HEK293 (cell line): ENCODE data around the gene MAGI2.

ENCODE experiments used
- CTCF ChIA-PET: fragments of 350-600 bp; formaldehyde crosslinking; extraction: SDS; loops from one replicate; lab custom pipeline; 2021; ENCODE audit warnings: antibody characterized with exemption; lab: Yijun Ruan, JAX
- POLR2A ChIA-PET: fragments of 300-600 bp; formaldehyde crosslinking; extraction: SDS; loops from one replicate; lab custom pipeline; 2020; ENCODE audit warnings: antibody characterized with exemption, inconsistent platforms; lab: Yijun Ruan, JAX
- H3K27ac ChIP-seq: fragments of 200-500 bp; sonication (Bioruptor generic); 2 replicates; pipeline ENCODE4 v1.5.1; 2014; ENCODE audit warnings: low read depth, low read length, control low read depth, inconsistent platforms; ENCODE audit errors: extremely low read depth
- H3K36me3 ChIP-seq, 2 experiments: fragments of 200-500 bp in 1 of 2; sonication (Bioruptor generic) in 1 of 2; 1 replicate in 1 of 2; 2 replicates in 1 of 2; pipeline ENCODE4 v1.5.1; 2014 to 2017; ENCODE audit warnings: inconsistent platforms in 2 of 2, low read length in 2 of 2; ENCODE audit not compliant: control insufficient read depth in 2 of 2, insufficient read depth in 1 of 2
- H3K4me1 ChIP-seq: fragments of 200-500 bp; sonication (Bioruptor generic); 2 replicates; pipeline ENCODE4 v1.5.1; 2014; ENCODE audit warnings: mild to moderate bottlenecking, low read length, inconsistent platforms; ENCODE audit not compliant: control insufficient read depth, insufficient read depth
- H3K4me3 ChIP-seq: 2 replicates; pipeline ENCODE4 v1.5.1; 2011; ENCODE audit warnings: low read depth, mild to moderate bottlenecking, control low read depth, low read length, moderate library complexity
- H3K9me3 ChIP-seq: fragments of 200-500 bp; sonication (Bioruptor generic); 2 replicates; pipeline ENCODE4 v1.5.1; 2014; ENCODE audit warnings: low read depth, low read length, inconsistent platforms; ENCODE audit not compliant: control insufficient read depth, insufficient read depth
- ZBTB17 ChIP-seq: fragments of 450-650 bp; formaldehyde crosslinking; IDR thresholded peaks from 2 replicates; pipeline ENCODE4 v1.5.1; 2016; ENCODE audit warnings: missing biosample characterization, missing genetic modification characterization
- ZFP3 ChIP-seq: fragments of 450-650 bp; formaldehyde crosslinking; IDR thresholded peaks from 2 replicates; pipeline ENCODE4 v1.5.1; 2016; ENCODE audit warnings: low read depth, missing biosample characterization, missing genetic modification characterization
- ZFP69B ChIP-seq: fragments of 450-650 bp; formaldehyde crosslinking; IDR thresholded peaks from 2 replicates; pipeline ENCODE4 v1.5.1; 2016; ENCODE audit warnings: missing biosample characterization, missing genetic modification characterization
- ZNF221 ChIP-seq: fragments of 450-650 bp; formaldehyde crosslinking; IDR thresholded peaks from 2 replicates; pipeline ENCODE4 v1.5.1; 2017; ENCODE audit warnings: missing biosample characterization, missing genetic modification characterization, borderline replicate concordance
- ZNF311 ChIP-seq: fragments of 450-650 bp; formaldehyde crosslinking; IDR thresholded peaks from 2 replicates; pipeline ENCODE4 v1.5.1; 2017; ENCODE audit warnings: missing biosample characterization, missing genetic modification characterization, borderline replicate concordance
- ZNF366 ChIP-seq: fragments of 450-650 bp; formaldehyde crosslinking; conservative IDR thresholded peaks from 2 replicates; pipeline ENCODE4 v1.5.1; 2016; ENCODE audit warnings: missing biosample characterization, missing genetic modification characterization
- ZNF391 ChIP-seq: fragments of 450-650 bp; formaldehyde crosslinking; IDR thresholded peaks from 2 replicates; pipeline ENCODE4 v1.5.1; 2016; ENCODE audit warnings: low read depth, missing biosample characterization, missing genetic modification characterization, borderline replicate concordance
- ZNF423 ChIP-seq: fragments of 450-650 bp; formaldehyde crosslinking; IDR thresholded peaks from 2 replicates; pipeline ENCODE4 v1.5.1; 2016; ENCODE audit warnings: missing biosample characterization, missing genetic modification characterization
- ZNF48 ChIP-seq: fragments of 450-650 bp; formaldehyde crosslinking; IDR thresholded peaks from 2 replicates; pipeline ENCODE4 v1.5.1; 2016; ENCODE audit warnings: missing biosample characterization, missing genetic modification characterization
- ZNF501 ChIP-seq: fragments of 450-650 bp; formaldehyde crosslinking; IDR thresholded peaks from 2 replicates; pipeline ENCODE4 v1.5.1; 2016; ENCODE audit warnings: missing biosample characterization, missing genetic modification characterization
- ZNF677 ChIP-seq: fragments of 450-650 bp; IDR thresholded peaks from 2 replicates; pipeline ENCODE4 v1.5.0; 2018; ENCODE audit warnings: missing biosample characterization, mild to moderate bottlenecking, missing genetic modification characterization, moderate library complexity
- ZNF707 ChIP-seq: fragments of 450-650 bp; formaldehyde crosslinking; IDR thresholded peaks from 2 replicates; pipeline ENCODE4 v1.5.1; 2016; ENCODE audit warnings: missing biosample characterization, missing genetic modification characterization
- TF ChIP-seq, protein P1 (sequence below): fragments of 450-650 bp; formaldehyde crosslinking; IDR thresholded peaks from 2 replicates; pipeline ENCODE4 v1.5.1; 2016; ENCODE audit warnings: missing biosample characterization, missing genetic modification characterization
- TF ChIP-seq, protein P2 (sequence below): IDR thresholded peaks from 2 replicates; pipeline ENCODE4 v1.6.1; 2011; ENCODE audit warnings: mild to moderate bottlenecking, low read depth, low read length, borderline replicate concordance
- TF ChIP-seq, protein P3 (sequence below): fragments of 450-650 bp; formaldehyde crosslinking; IDR thresholded peaks from 2 replicates; pipeline ENCODE4 v1.5.1; 2016; ENCODE audit warnings: missing biosample characterization, missing genetic modification characterization
- TF ChIP-seq, protein P4 (sequence below): fragments of 450-650 bp; formaldehyde crosslinking; IDR thresholded peaks from 2 replicates; pipeline ENCODE4 v1.5.1; 2016; ENCODE audit warnings: missing biosample characterization, missing genetic modification characterization
- TF ChIP-seq, protein P5 (sequence below): fragments of 450-650 bp; formaldehyde crosslinking; IDR thresholded peaks from 2 replicates; pipeline ENCODE4 v1.5.1; 2017; ENCODE audit warnings: missing biosample characterization, missing genetic modification characterization
- TF ChIP-seq, protein P6 (sequence below): fragments of 450-650 bp; formaldehyde crosslinking; IDR thresholded peaks from 2 replicates; pipeline ENCODE4 v1.5.1; 2017; ENCODE audit warnings: missing biosample characterization, missing genetic modification characterization

MAGI2 gene

DNA sequence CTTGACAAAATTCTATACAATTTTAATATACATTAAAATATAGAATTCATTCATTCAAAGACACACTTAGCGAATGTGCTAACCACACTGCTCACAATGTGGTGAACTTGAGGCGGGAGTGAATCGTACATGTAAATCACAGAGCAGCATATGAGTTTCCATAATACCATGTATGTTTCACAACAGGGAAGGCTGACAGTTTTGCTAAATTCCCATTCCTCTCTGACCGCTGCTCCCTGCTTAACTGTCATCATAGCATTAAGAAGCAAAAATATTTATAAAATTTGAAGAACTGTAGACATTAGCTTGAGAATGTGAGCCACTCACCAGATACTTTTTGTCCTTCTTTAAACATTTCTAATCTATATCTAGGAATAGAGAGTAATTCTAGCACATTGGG, 763.3 kb downstream of the MAGI2 start (continued):
- TF ChIP-seq, protein P1, sequence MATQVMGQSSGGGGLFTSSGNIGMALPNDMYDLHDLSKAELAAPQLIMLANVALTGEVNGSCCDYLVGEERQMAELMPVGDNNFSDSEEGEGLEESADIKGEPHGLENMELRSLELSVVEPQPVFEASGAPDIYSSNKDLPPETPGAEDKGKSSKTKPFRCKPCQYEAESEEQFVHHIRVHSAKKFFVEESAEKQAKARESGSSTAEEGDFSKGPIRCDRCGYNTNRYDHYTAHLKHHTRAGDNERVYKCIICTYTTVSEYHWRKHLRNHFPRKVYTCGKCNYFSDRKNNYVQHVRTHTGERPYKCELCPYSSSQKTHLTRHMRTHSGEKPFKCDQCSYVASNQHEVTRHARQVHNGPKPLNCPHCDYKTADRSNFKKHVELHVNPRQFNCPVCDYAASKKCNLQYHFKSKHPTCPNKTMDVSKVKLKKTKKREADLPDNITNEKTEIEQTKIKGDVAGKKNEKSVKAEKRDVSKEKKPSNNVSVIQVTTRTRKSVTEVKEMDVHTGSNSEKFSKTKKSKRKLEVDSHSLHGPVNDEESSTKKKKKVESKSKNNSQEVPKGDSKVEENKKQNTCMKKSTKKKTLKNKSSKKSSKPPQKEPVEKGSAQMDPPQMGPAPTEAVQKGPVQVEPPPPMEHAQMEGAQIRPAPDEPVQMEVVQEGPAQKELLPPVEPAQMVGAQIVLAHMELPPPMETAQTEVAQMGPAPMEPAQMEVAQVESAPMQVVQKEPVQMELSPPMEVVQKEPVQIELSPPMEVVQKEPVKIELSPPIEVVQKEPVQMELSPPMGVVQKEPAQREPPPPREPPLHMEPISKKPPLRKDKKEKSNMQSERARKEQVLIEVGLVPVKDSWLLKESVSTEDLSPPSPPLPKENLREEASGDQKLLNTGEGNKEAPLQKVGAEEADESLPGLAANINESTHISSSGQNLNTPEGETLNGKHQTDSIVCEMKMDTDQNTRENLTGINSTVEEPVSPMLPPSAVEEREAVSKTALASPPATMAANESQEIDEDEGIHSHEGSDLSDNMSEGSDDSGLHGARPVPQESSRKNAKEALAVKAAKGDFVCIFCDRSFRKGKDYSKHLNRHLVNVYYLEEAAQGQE, result no peak

DNA sequence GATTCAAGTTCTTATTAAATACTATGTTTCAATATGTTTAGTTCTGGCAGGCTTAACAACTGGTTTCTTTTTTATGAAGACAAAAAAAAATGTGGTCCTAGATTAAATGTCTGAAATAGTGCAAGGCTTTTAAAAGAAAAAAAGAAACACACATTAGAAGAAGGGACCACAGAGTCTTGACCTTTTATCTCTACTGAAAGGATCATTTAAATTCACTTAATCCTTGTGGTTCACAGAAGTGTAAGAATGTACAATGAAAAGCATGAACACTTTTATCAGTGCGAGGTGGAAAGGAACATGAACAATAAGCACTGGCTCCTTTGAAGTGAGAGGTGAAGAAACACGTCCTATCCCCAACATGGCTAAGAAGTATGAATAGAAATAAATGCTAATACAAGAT, 765.1 kb downstream of the MAGI2 start:
- Histone ChIP-seq H3K36me3 (no peaks in the 10 kb centered on the region), H3K9me3 (no peaks in the 10 kb centered on the region), H3K27ac (no peak overlapping the region), H3K4me3 (no peak overlapping the region), H3K4me1 (no peaks in the 10 kb centered on the region)
- ChIA-PET CTCF (no interaction called here), POLR2A (no interaction called here)
- TF ChIP-seq, protein P2, sequence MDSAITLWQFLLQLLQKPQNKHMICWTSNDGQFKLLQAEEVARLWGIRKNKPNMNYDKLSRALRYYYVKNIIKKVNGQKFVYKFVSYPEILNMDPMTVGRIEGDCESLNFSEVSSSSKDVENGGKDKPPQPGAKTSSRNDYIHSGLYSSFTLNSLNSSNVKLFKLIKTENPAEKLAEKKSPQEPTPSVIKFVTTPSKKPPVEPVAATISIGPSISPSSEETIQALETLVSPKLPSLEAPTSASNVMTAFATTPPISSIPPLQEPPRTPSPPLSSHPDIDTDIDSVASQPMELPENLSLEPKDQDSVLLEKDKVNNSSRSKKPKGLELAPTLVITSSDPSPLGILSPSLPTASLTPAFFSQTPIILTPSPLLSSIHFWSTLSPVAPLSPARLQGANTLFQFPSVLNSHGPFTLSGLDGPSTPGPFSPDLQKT, result no peak
- TF ChIP-seq, protein P3, sequence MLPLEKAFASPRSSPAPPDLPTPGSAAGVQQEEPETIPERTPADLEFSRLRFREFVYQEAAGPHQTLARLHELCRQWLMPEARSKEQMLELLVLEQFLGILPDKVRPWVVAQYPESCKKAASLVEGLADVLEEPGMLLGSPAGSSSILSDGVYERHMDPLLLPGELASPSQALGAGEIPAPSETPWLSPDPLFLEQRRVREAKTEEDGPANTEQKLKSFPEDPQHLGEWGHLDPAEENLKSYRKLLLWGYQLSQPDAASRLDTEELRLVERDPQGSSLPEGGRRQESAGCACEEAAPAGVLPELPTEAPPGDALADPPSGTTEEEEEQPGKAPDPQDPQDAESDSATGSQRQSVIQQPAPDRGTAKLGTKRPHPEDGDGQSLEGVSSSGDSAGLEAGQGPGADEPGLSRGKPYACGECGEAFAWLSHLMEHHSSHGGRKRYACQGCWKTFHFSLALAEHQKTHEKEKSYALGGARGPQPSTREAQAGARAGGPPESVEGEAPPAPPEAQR (tag by site-specific recombination), result no peak
- TF ChIP-seq ZNF366 (tag by site-specific recombination), result no peak
- TF ChIP-seq, protein P4, sequence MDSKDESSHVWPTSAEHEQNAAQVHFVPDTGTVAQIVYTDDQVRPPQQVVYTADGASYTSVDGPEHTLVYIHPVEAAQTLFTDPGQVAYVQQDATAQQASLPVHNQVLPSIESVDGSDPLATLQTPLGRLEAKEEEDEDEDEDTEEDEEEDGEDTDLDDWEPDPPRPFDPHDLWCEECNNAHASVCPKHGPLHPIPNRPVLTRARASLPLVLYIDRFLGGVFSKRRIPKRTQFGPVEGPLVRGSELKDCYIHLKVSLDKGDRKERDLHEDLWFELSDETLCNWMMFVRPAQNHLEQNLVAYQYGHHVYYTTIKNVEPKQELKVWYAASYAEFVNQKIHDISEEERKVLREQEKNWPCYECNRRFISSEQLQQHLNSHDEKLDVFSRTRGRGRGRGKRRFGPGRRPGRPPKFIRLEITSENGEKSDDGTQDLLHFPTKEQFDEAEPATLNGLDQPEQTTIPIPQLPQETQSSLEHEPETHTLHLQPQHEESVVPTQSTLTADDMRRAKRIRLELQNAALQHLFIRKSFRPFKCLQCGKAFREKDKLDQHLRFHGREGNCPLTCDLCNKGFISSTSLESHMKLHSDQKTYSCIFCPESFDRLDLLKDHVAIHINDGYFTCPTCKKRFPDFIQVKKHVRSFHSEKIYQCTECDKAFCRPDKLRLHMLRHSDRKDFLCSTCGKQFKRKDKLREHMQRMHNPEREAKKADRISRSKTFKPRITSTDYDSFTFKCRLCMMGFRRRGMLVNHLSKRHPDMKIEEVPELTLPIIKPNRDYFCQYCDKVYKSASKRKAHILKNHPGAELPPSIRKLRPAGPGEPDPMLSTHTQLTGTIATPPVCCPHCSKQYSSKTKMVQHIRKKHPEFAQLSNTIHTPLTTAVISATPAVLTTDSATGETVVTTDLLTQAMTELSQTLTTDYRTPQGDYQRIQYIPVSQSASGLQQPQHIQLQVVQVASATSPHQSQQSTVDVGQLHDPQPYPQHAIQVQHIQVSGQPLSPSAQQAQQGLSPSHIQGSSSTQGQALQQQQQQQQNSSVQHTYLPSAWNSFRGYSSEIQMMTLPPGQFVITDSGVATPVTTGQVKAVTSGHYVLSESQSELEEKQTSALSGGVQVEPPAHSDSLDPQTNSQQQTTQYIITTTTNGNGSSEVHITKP (tag by site-specific recombination), result no peak
- no peak for TF ChIP-seq ZNF391 (tag by site-specific recombination)
- TF ChIP-seq ZNF423 (tag by site-specific recombination), result no peak
- TF ChIP-seq ZNF707, result no peak
- no peak for TF ChIP-seq ZBTB17 (tag by site-specific recombination)
- no peak for TF ChIP-seq ZNF501 (tag by site-specific recombination)
- TF ChIP-seq ZNF677 (tag by site-specific recombination), result no peak
- no peak for TF ChIP-seq ZFP69B (tag by site-specific recombination)
- TF ChIP-seq, protein P5, sequence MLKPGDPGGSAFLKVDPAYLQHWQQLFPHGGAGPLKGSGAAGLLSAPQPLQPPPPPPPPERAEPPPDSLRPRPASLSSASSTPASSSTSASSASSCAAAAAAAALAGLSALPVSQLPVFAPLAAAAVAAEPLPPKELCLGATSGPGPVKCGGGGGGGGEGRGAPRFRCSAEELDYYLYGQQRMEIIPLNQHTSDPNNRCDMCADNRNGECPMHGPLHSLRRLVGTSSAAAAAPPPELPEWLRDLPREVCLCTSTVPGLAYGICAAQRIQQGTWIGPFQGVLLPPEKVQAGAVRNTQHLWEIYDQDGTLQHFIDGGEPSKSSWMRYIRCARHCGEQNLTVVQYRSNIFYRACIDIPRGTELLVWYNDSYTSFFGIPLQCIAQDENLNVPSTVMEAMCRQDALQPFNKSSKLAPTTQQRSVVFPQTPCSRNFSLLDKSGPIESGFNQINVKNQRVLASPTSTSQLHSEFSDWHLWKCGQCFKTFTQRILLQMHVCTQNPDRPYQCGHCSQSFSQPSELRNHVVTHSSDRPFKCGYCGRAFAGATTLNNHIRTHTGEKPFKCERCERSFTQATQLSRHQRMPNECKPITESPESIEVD, result no peak
- TF ChIP-seq, protein P6, sequence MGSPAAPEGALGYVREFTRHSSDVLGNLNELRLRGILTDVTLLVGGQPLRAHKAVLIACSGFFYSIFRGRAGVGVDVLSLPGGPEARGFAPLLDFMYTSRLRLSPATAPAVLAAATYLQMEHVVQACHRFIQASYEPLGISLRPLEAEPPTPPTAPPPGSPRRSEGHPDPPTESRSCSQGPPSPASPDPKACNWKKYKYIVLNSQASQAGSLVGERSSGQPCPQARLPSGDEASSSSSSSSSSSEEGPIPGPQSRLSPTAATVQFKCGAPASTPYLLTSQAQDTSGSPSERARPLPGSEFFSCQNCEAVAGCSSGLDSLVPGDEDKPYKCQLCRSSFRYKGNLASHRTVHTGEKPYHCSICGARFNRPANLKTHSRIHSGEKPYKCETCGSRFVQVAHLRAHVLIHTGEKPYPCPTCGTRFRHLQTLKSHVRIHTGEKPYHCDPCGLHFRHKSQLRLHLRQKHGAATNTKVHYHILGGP (tag by site-specific recombination), result no peak
- no peak for TF ChIP-seq ZNF48 (tag by site-specific recombination)
- no peak for TF ChIP-seq ZFP3 (tag by site-specific recombination)
- TF ChIP-seq ZNF311 (tag by site-specific recombination), result no peak
- no peak for TF ChIP-seq ZNF221 (tag by site-specific recombination)
